Heart right ventricle (tissue), 16 donors: Measurements from ENCODE around the gene TRIM25. TPM values are rescaled to one million over a fixed set of nuclear protein-coding genes. Genes with fewer than 3 reads are reported as not detected.
A peak's percentile ranks its signal among the peaks of the same experiment; 100 is the strongest.

Source experiments
- ATAC-seq, 8 donors: fragments of 200-7000 bp; cut with Tn5 transposase; one replicate each; pipeline ENCODE4 v1.9.1; 2020; ENCODE audit warnings: mild to moderate bottlenecking in 8 of 8, moderate library complexity in 8 of 8, moderate number of reproducible peaks in 1 of 8
- DNase-seq, 2 donors: peaks; one replicate each; pipeline ENCODE4 v3.0.0-alpha.2; 2020
- H3K27ac ChIP-seq, 10 donors: fragments of 200-600 bp; sonication (generic) in 2 of 10; one replicate each; pipeline versions ENCODE4 v1.5.0 to v1.8.0; 2020 to 2022; ENCODE audit warnings: mild to moderate bottlenecking in 3 of 10
- H3K27me3 ChIP-seq, 7 donors: fragments of 200-600 bp; one replicate each; pipeline ENCODE4 v1.8.0; 2021 to 2022; ENCODE audit warnings: mild to moderate bottlenecking in 2 of 7
- H3K36me3 ChIP-seq, 9 donors: fragments of 200-600 bp; sonication (generic) in 1 of 9; one replicate each; pipeline versions ENCODE4 v1.5.0 to v1.8.0; 2020 to 2022; ENCODE audit warnings: mild to moderate bottlenecking in 2 of 9
- H3K4me1 ChIP-seq, 9 donors: fragments of 200-600 bp; sonication (generic) in 1 of 9; one replicate each; pipeline versions ENCODE4 v1.5.0 to v1.8.0; 2020 to 2022; ENCODE audit warnings: mild to moderate bottlenecking in 4 of 9
- H3K4me3 ChIP-seq, 10 donors: fragments of 200-600 bp; sonication (generic) in 2 of 10; one replicate each; pipeline versions ENCODE4 v1.5.0 to v1.8.0; 2020 to 2022; ENCODE audit warnings: mild to moderate bottlenecking in 7 of 10, moderate library complexity in 2 of 10
- H3K9me3 ChIP-seq, 11 donors: fragments of 200-600 bp in 10 of 11; sonication (generic) in 2 of 11; one replicate each; pipeline versions ENCODE4 v1.5.0 to v1.8.0; 2013 to 2022; ENCODE audit warnings: mild to moderate bottlenecking in 2 of 11, control low read depth in 1 of 11, moderate library complexity in 1 of 11
- CTCF ChIP-seq, 9 donors: fragments of 200-600 bp; sonication (generic) in 2 of 9; IDR thresholded peaks; one replicate each; pipeline versions ENCODE4 v1.5.0 to v1.8.0; 2021 to 2022; ENCODE audit warnings: antibody characterized with exemption in 9 of 9, mild to moderate bottlenecking in 5 of 9, moderate library complexity in 1 of 9
- WGBS, 2 donors: extraction: QIAGEN DNeasy Blood & Tissue Kit; methylation state at CpG; one replicate each; pipeline ENCODE4 v1.1.7; 2013; ENCODE audit warnings: inconsistent platforms in 1 of 2; 5-methylcytosine and 5-hydroxymethylcytosine counted together
- intact Hi-C, 10 donors: fragments of 100-400 bp; cut with DNase I; formaldehyde crosslinking; loops; one replicate each; pipeline versions ENCODE4 v1.11.1 to v1.14.2; 2022
- polyA plus RNA-seq, 2 donors: library from polyadenylated mRNA; stranded (reverse); fragments of 200-250 nt; gene quantifications; one replicate each; pipeline ENCODE4 v1.2.3, GENCODE V29; 2013
- total RNA-seq, 10 donors: library from RNA; stranded (reverse); fragmentation: NEBNext Ultra II Directional in 3 of 10; extraction: Animal tissue kit (Norgen Biotek cat#: 25700) in 3 of 10; gene quantifications; one replicate each; pipeline versions ENCODE4 v1.2.1 to v1.2.4, GENCODE V29; 2021 to 2023
- donor health status: Arrhythmogenic right ventricular cardiomyopathy.
- donor health status: ischemic (EF 13 %, LVEDD 7.1; RV severe dilation, severe dysfunction).
- donor health status: healthy with polysubstance abuse.
- donor health status: DM: no; HTN: yes; CAD: no.
- donor health status: DM: no; HTN: no; CAD: no.
- donor health status: ischemic (EF 25% LVEDD 6.9; RV normal size, moderate dysfunction).
- donor health status: ischemic (EF 25% LVEDD 5.7; RV mildly dilated, moderate dysfunction).
- donor health status: healthy.
- donor health status: DM: yes; HTN: yes; CAD: no.
- donor health status: Ischemic cardiomyopathy.
- donor health status: ischemic (EF 35%, LVEDD 5.7; RV mildly dilated, moderate dysfunction).
- donor health status: nonischemic (EF 11% LVEDD 7.7; RV severe dilation, severe dysfunction).
- donor health status: DM: yes; HTN: yes; CAD: no.
- donor health status: PGD.
- donor health status: ischemic (EF 29% LVEDD 5.4; RV normal size, mild dysfunction).
- donor health status: nonischemic (EF 23%, LVEDD 6.1; RV moderate dilation, normal function).

Gene TRIM25
- total and polyA plus RNA-seq, 12 donors = 4.9 to 32.7 (median 15.2) TPM

- Histone ChIP-seq H3K4me3 (no peak overlapping the region), H3K27me3 (no peaks in the 10 kb centered on the region), H3K4me1 (no peaks in the 10 kb centered on the region), H3K36me3 (no peaks in the 10 kb centered on the region), H3K27ac (no peak overlapping the region), H3K9me3 (peaks cover 0 to 30% (median 9%) of the 10 kb centered on the region in 11 donors)
- no peak for TF ChIP-seq CTCF (IDR thresholded peaks at IDR 0.05)
- DNase-seq (no peak), ATAC-seq (no peak)
- intact Hi-C loops = no loop called here
- WGBS, 2 donors = 72 to 84% methylated on average over 2 of the region's 2 CpGs
Measured at GRCh38 chr17:56926704-56927103, 12.9 kb upstream of the TRIM25 start.

- H3K27ac ChIP-seq = no peak overlapping the region
- H3K36me3 ChIP-seq = no peaks in the 10 kb centered on the region
- H3K27me3 ChIP-seq = no peaks in the 10 kb centered on the region
- no peaks in the 10 kb centered on the region for H3K4me1 ChIP-seq
- ATAC-seq = no peak
- H3K9me3 ChIP-seq = peaks cover 0 to 28% (median 9%) of the 10 kb centered on the region in 11 donors
- no peak for TF ChIP-seq CTCF (IDR thresholded peaks at IDR 0.05)
- H3K4me3 ChIP-seq = no peak overlapping the region
- intact Hi-C loops = no loop called here
- DNase-seq = no peak
Measured at GRCh38 chr17:56926270-56926669, 12.4 kb upstream of the TRIM25 start.

- no peak for ATAC-seq
- DNase-seq = no peak
- WGBS, 2 donors = 70 to 91% methylated on average over 2 of the region's 2 CpGs
Measured at GRCh38 chr17:56925088-56925487, 11.2 kb upstream of the TRIM25 start.

GRCh38 chr17:56919717-56920116, 5.9 kb upstream of the TRIM25 start:
- peaks cover 0 to 9% (median 5%) of the 10 kb centered on the region in 11 donors for H3K9me3 ChIP-seq
- H3K4me3 ChIP-seq = no peak overlapping the region
- intact Hi-C loops = no loop called here
- no peak for TF ChIP-seq CTCF (IDR thresholded peaks at IDR 0.05)
- no peaks in the 10 kb centered on the region for H3K36me3 ChIP-seq
- no peak for DNase-seq
- 86 to 90% methylated on average over 1 of the region's 1 CpG for WGBS, 2 donors
- ATAC-seq = no peak
- H3K27me3 ChIP-seq = no peaks in the 10 kb centered on the region
- H3K4me1 ChIP-seq = peaks cover 0 to 47% (median 12%) of the 10 kb centered on the region in 9 donors
- peak overlapping the region in 1 of 10 donors; percentile 74 for H3K27ac ChIP-seq

More at GRCh38 chr17:56925088-56925487, 11.2 kb upstream of the TRIM25 start:
- Histone ChIP-seq H3K4me3 (no peak overlapping the region), H3K36me3 (no peaks in the 10 kb centered on the region), H3K27ac (no peak overlapping the region), H3K27me3 (no peaks in the 10 kb centered on the region), H3K9me3 (peaks cover 0 to 16% (median 9%) of the 10 kb centered on the region in 11 donors), H3K4me1 (peaks cover 0 to under 1% (median 0%) of the 10 kb centered on the region in 9 donors)
- intact Hi-C loops = no loop called here
- TF ChIP-seq CTCF (IDR thresholded peaks at IDR 0.05) = no peak
